K562 (cell line): ENCODE results near the gene TAF11. TPM values are rescaled to one million over a fixed set of nuclear protein-coding genes. Genes with fewer than 3 reads are reported as not detected.

Experiments
- ESRRB ChIP-seq: fragments of 250-450 bp; sonication (Bioruptor Pico); IDR thresholded peaks from 2 replicates; pipeline ENCODE4 v1.5.0; 2020; ENCODE audit warnings: mild to moderate bottlenecking, moderate library complexity, borderline replicate concordance
- FOS ChIP-seq: IDR thresholded peaks from 3 replicates; pipeline ENCODE4 v1.6.1; 2011; ENCODE audit not compliant: insufficient read length; ENCODE audit errors: extremely low read depth
- GATA2 ChIP-seq: sonication (generic); formaldehyde crosslinking; IDR thresholded peaks from 2 replicates; pipeline ENCODE4 v1.4.0; 2020; ENCODE audit warnings: mild to moderate bottlenecking, missing genetic modification reagents
- NONO ChIP-seq, 2 experiments: fragments of 200-400 bp in 1 of 2; fragments of 450-650 bp in 1 of 2; formaldehyde crosslinking in 1 of 2; IDR thresholded peaks; 2 replicates each; pipeline ENCODE4 v1.6.1; 2017; ENCODE audit warnings: low read depth in 2 of 2, mild to moderate bottlenecking in 2 of 2, moderate library complexity in 2 of 2, low read length in 1 of 2
- PURB ChIP-seq: sonication (generic); formaldehyde crosslinking; IDR thresholded peaks from 2 replicates; pipeline ENCODE4 v1.9.0; 2021; ENCODE audit warnings: low read depth, mild to moderate bottlenecking, missing genetic modification reagents
- TAL1 ChIP-seq: fragments of 450-650 bp; IDR thresholded peaks from 2 replicates; pipeline ENCODE4 v1.6.1; 2016; ENCODE audit warnings: mild to moderate bottlenecking
- TCF3 ChIP-seq: sonication (generic); formaldehyde crosslinking; IDR thresholded peaks from 2 replicates; pipeline ENCODE4 v1.4.0; 2020; ENCODE audit warnings: mild to moderate bottlenecking, missing genetic modification reagents
- THRAP3 ChIP-seq: fragments of 450-650 bp; IDR thresholded peaks from 2 replicates; pipeline ENCODE4 v1.6.1; 2016; ENCODE audit warnings: mild to moderate bottlenecking, inconsistent platforms, borderline replicate concordance
- ZKSCAN8 ChIP-seq: fragments of 200-800 bp; sonication (Bioruptor generic); IDR thresholded peaks from 2 replicates; pipeline ENCODE4 v1.6.1; 2016; ENCODE audit warnings: missing genetic modification characterization, missing compliant biosample characterization
- ZNF347 ChIP-seq: fragments of 450-650 bp; formaldehyde crosslinking; IDR thresholded peaks from 2 replicates; pipeline ENCODE4 v1.4.0; 2020; ENCODE audit warnings: low read depth, mild to moderate bottlenecking, moderate library complexity
- ZNF561 ChIP-seq: fragments of 450-650 bp; formaldehyde crosslinking; conservative IDR thresholded peaks from 2 replicates; pipeline ENCODE4 v1.4.0; 2020; ENCODE audit warnings: mild to moderate bottlenecking, moderate library complexity
- ZZZ3 ChIP-seq: fragments of 450-650 bp; IDR thresholded peaks from 2 replicates; pipeline ENCODE4 v1.6.1; 2016; ENCODE audit warnings: antibody characterized with exemption, mild to moderate bottlenecking, moderate library complexity
- polyA plus RNA-seq, 8 experiments: library from polyadenylated mRNA; depleted of rRNA in 4 of 8; stranded (reverse) in 5 of 8; unstranded in 3 of 8; fragments of >200 nt; fragmentation: Nextera tagmentation in 2 of 8; fragmentation: Illumina TruSeq in 1 of 8; extraction: Ambion mirVana in 2 of 8; extraction: Trizol in 1 of 8; gene quantifications; 2 replicates each; pipeline versions ENCODE4 v1.2.1 to v1.2.3, GENCODE V29; 2011 to 2014; ENCODE audit warnings: inconsistent platforms in 1 of 8, missing spikeins in 1 of 8
- total RNA-seq, 7 experiments: library from RNA; depleted of rRNA in 6 of 7; stranded (reverse); fragments of >200 nt in 6 of 7; fragmentation: Illumina TruSeq in 2 of 7; extraction: Trizol in 2 of 7; gene quantifications; 2 replicates each; pipeline versions ENCODE4 v1.2.1 to v1.2.3, GENCODE V29; 2011 to 2021; ENCODE audit warnings: low replicate concordance in 1 of 7
- TF ChIP-seq, protein P1 (sequence below): fragments of 250-450 bp; sonication (Bioruptor Pico); IDR thresholded peaks from 2 replicates; pipeline ENCODE4 v1.8.0; 2021; ENCODE audit warnings: mild to moderate bottlenecking, moderate library complexity
- TF ChIP-seq, protein P2 (sequence below): sonication (generic); formaldehyde crosslinking; IDR thresholded peaks from 2 replicates; pipeline ENCODE4 v1.8.0; 2022; ENCODE audit warnings: missing genetic modification reagents, mild to moderate bottlenecking, borderline replicate concordance
- TF ChIP-seq, protein P3 (sequence below): sonication (generic); formaldehyde crosslinking; IDR thresholded peaks from 2 replicates; pipeline ENCODE4 v1.8.0; 2023; ENCODE audit warnings: mild to moderate bottlenecking, missing genetic modification reagents

The TAF11 gene
- total and polyA plus RNA-seq, 9 of the 15 experiments (the other 6 are each of a cell fraction or from before 2014, with no cell fraction given): 40.9 to 91.9 (median 71.9) TPM

DNA sequence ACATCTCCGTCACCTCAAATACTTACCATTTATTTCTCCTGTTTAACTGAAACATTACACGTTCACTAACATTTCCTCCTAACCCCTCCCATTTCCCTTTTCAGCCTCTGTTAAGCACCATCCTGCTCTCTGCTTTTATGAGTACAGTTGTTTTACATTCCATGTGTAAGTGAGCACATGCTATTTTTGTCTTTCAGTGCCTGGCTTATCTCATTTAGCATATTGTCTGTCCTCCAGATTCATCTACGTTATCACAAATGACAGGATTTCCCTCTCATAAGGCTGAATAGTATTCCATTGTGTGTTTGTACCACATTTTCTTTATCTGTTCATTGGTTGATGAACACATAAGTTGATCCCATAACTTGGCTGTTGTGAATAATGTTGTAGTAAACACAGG lies 22.7 kb downstream of the TAF11 start (continued):
- TF ChIP-seq, protein P1, sequence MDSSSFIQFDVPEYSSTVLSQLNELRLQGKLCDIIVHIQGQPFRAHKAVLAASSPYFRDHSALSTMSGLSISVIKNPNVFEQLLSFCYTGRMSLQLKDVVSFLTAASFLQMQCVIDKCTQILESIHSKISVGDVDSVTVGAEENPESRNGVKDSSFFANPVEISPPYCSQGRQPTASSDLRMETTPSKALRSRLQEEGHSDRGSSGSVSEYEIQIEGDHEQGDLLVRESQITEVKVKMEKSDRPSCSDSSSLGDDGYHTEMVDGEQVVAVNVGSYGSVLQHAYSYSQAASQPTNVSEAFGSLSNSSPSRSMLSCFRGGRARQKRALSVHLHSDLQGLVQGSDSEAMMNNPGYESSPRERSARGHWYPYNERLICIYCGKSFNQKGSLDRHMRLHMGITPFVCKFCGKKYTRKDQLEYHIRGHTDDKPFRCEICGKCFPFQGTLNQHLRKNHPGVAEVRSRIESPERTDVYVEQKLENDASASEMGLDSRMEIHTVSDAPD: no peak
- TF ChIP-seq ZKSCAN8 (peak; percentile 73; the same call in 1 of the 2 replicates), THRAP3 (no peak), TAL1 (peak; percentile 98), ZNF561 (CRISPR knock-in tag) (no peak), ZZZ3 (no peak), PURB (CRISPR knock-in tag) (no peak), ZNF347 (CRISPR knock-in tag) (no peak), FOS (no peak), ESRRB (CRISPR knock-in tag) (no peak), GATA2 (CRISPR knock-in tag) (peak; percentile 96), TCF3 (CRISPR knock-in tag) (peak; percentile 99), NONO (IDR thresholded peaks at IDR 0.05; ENCODE audit: low read depth in 2 of 2, low read length in 1 of 2) (peak in 1 of 2 experiments; percentile 87; a peak in 2 of 4 replicates)
- TF ChIP-seq, protein P2, sequence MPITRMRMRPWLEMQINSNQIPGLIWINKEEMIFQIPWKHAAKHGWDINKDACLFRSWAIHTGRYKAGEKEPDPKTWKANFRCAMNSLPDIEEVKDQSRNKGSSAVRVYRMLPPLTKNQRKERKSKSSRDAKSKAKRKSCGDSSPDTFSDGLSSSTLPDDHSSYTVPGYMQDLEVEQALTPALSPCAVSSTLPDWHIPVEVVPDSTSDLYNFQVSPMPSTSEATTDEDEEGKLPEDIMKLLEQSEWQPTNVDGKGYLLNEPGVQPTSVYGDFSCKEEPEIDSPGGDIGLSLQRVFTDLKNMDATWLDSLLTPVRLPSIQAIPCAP (CRISPR knock-in tag): no peak
- TF ChIP-seq, protein P3, sequence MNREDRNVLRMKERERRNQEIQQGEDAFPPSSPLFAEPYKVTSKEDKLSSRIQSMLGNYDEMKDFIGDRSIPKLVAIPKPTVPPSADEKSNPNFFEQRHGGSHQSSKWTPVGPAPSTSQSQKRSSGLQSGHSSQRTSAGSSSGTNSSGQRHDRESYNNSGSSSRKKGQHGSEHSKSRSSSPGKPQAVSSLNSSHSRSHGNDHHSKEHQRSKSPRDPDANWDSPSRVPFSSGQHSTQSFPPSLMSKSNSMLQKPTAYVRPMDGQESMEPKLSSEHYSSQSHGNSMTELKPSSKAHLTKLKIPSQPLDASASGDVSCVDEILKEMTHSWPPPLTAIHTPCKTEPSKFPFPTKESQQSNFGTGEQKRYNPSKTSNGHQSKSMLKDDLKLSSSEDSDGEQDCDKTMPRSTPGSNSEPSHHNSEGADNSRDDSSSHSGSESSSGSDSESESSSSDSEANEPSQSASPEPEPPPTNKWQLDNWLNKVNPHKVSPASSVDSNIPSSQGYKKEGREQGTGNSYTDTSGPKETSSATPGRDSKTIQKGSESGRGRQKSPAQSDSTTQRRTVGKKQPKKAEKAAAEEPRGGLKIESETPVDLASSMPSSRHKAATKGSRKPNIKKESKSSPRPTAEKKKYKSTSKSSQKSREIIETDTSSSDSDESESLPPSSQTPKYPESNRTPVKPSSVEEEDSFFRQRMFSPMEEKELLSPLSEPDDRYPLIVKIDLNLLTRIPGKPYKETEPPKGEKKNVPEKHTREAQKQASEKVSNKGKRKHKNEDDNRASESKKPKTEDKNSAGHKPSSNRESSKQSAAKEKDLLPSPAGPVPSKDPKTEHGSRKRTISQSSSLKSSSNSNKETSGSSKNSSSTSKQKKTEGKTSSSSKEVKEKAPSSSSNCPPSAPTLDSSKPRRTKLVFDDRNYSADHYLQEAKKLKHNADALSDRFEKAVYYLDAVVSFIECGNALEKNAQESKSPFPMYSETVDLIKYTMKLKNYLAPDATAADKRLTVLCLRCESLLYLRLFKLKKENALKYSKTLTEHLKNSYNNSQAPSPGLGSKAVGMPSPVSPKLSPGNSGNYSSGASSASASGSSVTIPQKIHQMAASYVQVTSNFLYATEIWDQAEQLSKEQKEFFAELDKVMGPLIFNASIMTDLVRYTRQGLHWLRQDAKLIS: 0 out of 2 replicates have a peak, but pooled peaks have one; percentile 27
